Testis (tissue), 2 donors: Measurements from ENCODE around the gene BSPH1.

Experiments
- CTCF ChIP-seq, 3 experiments: fragments of 450-650 bp in 2 of 3; fragments of 200-600 bp in 1 of 3; sonication (generic) in 1 of 3; IDR thresholded peaks; one replicate each; pipeline ENCODE4 v1.5.1; 2016 to 2019; ENCODE audit warnings: antibody characterized with exemption in 3 of 3, mild to moderate bottlenecking in 2 of 3, moderate library complexity in 1 of 3
- POLR2A ChIP-seq: fragments of 450-650 bp; IDR thresholded peaks from one replicate; pipeline ENCODE4 v1.6.1; 2017; ENCODE audit warnings: antibody characterized with exemption, mild to moderate bottlenecking, moderate library complexity

- no peak for TF ChIP-seq POLR2A
- TF ChIP-seq CTCF (IDR thresholded peaks at IDR 0.05): no peak
These were observed 33.5 kb upstream of the BSPH1 start for GRCh38 chr19:48025480-48025879.
